ENCODE data around the gene VSTM4. TPM values are rescaled to one million over a fixed set of nuclear protein-coding genes. Genes with fewer than 3 reads are reported as not detected.

VSTM4 gene
- total RNA-seq, 1 donor from 2014 or later: 0.35 TPM

DNA sequence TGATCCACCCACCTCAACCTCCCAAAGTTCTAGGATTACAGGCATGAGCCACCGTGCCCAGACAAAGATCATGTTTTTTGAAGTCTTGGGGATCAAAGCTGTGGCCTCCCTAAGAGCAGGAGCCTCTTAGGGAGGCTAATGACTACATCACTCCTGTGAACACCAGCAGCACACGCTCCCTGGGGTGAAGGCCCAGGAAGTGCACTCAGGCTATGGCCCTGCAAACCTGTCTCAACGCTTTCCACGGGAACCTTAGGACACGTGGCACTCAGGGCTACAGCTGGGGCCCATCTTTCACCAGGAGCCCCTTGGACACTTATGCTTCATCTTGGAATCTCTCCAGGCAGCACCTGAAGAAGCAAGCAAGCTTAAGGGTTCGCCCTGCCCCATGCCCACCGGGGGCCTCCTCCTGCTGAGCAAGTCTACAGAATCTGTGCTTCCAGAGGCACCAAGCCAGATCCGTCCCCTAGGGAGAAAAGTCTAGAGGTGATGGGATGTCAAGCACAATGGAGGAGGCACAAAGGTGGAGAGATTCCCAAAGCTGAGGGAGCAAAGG lies 18.4 kb downstream of the VSTM4 start:
- no peak for DNase-seq (ENCODE audit: extremely low read depth, low read depth, low spot score)

GRCh38 chr10:49094646-49095045 lies 20.7 kb downstream of the VSTM4 start:
- DNase-seq (ENCODE audit: extremely low read depth, low read depth, low spot score): no peak

DNA sequence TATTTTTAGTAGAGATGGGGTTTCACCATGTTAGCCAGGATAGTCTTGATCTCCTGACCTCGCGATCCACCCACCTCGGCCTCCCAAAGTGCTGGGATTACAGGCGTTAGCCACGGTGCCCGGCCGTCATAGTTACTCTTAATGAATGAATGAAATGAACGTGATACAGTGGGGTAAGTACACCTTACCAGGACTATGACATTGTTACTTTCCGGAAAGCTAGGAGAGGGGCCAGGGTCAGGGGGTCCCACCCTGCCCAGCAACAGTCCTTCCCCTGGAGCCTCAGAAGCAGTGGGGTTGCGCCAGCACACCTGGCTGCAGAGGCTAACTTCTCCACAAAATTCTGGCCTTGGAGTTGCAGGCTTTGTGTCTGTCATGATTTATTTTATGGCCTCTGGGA lies 21.4 kb downstream of the VSTM4 start:
- no peak for DNase-seq (ENCODE audit: extremely low read depth, low read depth, low spot score)

GRCh38 chr10:49092477-49092876 lies 22.8 kb downstream of the VSTM4 start:
- no peak for DNase-seq (ENCODE audit: extremely low read depth, low read depth, low spot score)

- no peak for DNase-seq (ENCODE audit: extremely low read depth, low read depth, low spot score)
These were observed 23.7 kb downstream of the VSTM4 start for GRCh38 chr10:49091450-49092210.

DNA sequence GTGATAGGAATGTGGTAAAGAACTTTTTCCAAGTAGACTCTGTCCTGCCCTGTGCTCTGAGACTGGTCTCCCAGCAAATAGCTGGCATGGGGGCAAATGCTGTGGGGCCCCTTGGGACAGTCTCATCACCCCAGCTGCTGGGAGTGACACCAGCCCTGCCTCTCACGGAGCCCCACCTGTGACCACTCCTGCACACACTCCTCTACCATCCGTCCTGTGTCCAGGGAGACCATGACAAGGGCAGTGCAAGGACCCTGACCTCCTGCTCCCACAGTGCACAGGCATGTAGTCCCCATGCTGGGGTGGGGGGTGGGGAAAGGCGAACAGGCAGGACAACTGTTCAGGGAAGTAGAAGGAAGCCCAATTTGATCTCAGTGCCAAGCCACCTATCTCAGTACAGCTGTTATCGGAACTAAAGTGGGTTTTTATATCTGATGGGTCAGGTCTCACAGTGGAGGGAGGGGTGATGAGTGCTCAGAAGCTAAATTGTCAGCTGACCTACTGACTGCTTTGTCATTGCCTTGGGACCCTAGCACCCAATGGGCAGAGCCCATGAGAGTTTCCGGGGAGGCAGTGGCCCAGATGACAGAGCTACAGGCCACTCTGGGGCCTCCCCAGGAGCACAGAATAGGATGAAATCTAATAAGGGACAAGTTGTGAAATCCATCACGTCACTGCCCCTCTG lies 24.5 kb downstream of the VSTM4 start:
- DNase-seq (ENCODE audit: extremely low read depth, low read depth, low spot score): no peak

- no peak for DNase-seq (ENCODE audit: extremely low read depth, low read depth, low spot score)
These were observed 25.1 kb downstream of the VSTM4 start for GRCh38 chr10:49090189-49090575.

- no peak for DNase-seq (ENCODE audit: extremely low read depth, low read depth, low spot score)
These were observed 25.6 kb downstream of the VSTM4 start for GRCh38 chr10:49089557-49090188.

DNA sequence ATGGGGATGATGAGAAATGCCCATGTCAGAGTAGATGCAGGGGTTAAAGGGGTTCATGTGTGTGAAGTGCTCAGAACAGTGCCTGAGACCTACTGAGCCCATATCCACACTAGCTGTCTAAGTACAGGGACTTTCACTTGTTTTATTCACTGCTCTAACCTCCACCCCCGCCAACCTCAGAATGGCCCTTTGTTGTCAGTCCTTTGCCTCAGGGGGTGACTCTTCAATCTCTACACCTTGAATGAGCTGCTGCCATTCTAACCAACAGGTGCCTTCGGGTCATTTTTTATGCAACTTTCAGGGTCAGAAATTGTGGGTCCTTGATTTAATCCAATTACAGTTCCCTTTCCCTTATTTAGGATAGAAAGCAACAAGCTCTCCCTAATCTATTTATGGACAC lies 26.2 kb downstream of the VSTM4 start:
- no peak for DNase-seq (ENCODE audit: extremely low read depth, low read depth, low spot score)

DNA sequence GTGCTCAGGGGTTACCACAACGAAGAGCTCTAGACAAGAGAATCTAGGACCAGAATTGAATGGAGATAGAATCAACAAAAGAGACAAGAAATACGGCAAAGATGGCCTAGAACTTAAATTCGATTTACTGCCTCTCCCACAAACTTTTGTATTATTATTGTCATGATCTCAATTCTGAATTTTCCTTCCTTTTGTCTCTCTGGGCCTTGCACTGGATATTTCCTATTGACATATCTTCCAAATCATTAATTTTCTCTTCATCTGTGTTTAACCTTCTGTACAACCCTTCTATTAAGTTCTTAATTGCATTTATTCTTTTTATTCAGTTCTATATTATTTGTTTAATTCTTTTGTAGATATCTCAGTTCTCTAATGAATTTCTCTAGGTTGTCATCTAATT lies 28.4 kb downstream of the VSTM4 start:
- no peak for DNase-seq (ENCODE audit: extremely low read depth, low read depth, low spot score)

DNA sequence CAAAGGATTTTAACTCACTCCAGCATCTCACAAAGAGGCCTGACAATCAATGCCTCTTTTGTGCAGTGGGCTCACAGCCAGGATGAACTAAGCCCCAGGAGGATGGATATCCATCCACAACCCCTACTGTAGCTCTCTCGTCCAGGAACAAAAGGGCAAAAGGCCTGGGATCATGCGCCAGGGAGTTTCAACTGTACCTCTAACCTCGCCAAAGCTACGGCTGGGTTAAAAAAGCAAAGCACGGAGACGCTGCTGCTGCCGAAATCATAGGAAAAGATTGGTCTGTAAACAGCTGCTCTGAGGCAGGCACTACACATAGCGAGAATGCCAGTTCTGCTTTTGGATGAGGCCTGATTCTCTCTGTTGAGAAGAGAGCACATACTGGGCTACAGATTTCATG lies 32.1 kb downstream of the VSTM4 start:
- no peak for DNase-seq (ENCODE audit: extremely low read depth, low read depth, low spot score)

GRCh38 chr10:49082766-49083165 lies 32.6 kb downstream of the VSTM4 start:
- no peak for DNase-seq (ENCODE audit: extremely low read depth, low read depth, low spot score)

DNA sequence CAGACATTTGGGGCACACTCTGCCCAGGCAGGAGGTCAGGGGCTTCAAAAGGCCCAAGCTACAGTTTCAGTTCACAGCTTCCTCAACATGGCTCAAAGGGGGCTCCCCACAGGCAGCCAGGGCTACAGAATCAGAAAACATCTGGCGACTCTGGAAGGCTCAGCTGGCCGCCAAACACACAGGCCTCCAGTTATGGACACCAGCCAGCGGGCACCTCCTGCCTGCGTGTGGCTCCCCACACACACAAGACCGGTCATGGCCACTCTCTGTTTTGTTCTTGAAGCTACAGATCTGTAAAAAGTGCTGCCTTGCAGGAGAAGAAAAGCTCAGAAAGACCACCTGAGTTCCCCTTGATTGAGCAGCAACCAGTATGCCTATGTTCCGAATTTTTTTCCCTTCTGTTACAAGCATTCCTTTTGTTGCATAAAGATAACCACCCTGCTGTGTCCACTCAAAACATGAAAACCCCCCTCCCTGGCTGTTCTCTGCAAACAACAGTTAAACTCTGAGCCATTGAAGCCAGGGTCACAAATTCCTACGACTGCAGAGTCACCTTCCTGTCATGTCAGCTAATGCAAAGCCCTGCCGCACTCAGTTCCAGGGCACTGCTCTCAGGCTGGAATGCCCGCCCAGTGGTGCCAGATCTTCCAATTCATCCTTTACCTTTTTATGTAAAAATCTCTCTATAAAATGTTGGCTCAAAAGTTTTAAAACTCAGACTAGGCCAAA lies 33.6 kb downstream of the VSTM4 start:
- no peak for DNase-seq (ENCODE audit: extremely low read depth, low read depth, low spot score)

- no peak for DNase-seq (ENCODE audit: extremely low read depth, low read depth, low spot score)
These were observed 34.4 kb downstream of the VSTM4 start for GRCh38 chr10:49080965-49081364.

DNA sequence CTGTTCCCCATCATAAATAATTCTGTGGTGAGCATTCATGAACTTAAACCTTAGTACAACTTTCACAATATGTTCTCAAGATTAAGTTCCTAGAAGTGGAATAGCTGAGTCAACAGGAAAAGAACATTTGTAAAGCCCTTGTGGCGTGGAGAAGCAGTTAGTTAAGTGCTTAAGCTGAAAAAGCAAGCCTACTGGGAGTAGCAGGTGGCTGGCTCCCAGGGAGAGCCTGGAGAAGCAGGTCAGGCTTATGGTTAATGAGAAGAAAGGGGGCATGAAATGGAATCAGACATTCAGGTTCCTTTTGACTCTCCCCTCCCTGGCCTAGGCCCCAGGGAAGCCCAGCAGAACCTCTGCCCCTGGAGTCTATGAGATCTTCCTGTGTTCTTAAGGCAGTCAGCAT lies 35.3 kb downstream of the VSTM4 start:
- DNase-seq (ENCODE audit: extremely low read depth, low read depth, low spot score): no peak

DNA sequence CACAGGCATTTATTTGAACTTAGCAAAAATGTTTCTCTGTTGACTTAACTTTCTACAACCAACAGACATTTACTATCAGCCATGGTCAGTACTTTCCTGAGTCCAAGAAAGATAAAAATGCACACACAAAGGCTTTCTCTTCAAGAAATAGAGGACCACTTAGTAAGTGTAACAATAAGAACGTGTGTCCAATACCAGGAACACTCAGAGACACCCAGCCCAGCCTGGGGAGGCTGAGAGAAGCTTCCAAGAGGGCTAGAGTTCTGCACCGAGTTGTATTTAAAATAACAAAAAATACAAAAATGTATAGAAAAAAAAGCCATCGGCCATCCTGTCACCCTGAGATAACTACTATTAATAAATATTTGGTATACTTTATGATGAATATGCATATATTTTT lies 35.8 kb downstream of the VSTM4 start:
- DNase-seq (ENCODE audit: extremely low read depth, low read depth, low spot score): no peak

DNA sequence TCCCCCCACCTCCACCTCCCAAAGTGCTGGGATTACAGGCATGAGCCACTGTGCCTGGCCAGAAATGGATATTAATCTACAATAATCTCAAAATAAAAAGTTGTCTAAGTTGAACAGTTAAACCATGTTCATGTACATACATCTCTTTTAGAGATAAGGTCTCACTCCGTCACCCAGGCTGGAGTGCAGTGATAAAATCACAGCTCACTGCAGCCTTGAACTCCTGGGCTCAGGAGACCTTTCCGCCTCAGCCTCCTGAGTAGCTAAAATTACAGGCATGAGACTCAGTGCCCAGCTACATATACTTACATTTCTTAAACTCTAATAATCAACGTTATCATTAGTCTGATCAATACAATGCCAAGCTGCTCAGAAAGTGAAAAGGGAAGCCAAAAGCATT lies 36.2 kb downstream of the VSTM4 start:
- DNase-seq (ENCODE audit: extremely low read depth, low read depth, low spot score): no peak

DNA sequence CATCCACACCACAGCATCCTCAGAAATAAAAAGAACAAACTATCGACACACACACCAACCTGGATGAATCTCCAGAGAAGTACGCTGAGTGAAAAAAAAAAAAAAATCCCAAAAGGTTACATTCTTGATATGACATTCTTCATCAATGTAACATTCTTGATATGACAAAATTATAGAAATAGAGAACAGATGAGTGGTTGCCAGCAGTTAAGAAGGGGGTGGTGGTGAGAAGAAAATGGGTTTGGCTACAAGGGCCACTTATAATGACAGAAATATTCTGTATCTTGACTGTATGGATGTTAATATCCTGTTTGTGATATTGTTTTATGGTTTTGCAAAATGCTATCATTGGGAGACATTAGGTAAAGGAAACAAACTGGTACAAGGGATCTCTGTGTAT lies 36.9 kb downstream of the VSTM4 start:
- no peak for DNase-seq (ENCODE audit: extremely low read depth, low read depth, low spot score)

DNA sequence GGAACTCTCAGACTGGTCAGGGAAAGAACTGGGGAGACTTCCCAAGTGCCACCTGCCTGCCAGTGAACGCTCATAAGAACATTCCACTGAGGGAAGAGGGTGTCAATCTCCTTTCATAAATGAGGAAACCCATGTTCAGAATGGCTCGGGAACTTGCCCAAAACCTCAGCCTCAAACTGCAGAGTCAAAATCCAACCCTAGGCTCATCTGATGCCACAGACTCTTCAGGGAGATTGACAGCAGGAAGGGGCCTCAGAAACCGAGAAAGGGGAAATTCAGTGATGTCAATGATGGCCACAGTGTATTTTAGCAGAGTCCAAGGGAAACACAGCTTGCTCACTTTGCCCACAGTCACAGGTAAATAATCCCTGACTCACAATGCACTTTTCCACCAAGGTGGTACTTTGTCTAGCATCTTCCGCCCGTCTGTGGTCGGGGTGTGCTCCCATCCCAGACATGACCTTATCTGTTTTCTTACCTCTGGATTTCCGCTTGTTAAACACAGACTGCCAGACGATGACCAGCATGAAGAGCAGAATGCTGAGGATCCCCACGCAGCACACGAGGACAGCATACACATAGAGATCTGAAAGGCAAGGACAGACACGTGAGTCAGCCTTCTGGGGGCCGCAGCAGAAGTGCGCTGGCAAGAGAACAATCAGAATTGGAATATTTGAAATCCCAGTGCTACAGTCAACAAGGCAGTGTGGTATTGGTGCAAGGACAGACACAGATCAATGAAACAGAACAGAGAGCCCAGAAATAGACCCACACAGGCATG lies 38.4 kb downstream of the VSTM4 start:
- DNase-seq (ENCODE audit: extremely low read depth, low read depth, low spot score): no peak

DNA sequence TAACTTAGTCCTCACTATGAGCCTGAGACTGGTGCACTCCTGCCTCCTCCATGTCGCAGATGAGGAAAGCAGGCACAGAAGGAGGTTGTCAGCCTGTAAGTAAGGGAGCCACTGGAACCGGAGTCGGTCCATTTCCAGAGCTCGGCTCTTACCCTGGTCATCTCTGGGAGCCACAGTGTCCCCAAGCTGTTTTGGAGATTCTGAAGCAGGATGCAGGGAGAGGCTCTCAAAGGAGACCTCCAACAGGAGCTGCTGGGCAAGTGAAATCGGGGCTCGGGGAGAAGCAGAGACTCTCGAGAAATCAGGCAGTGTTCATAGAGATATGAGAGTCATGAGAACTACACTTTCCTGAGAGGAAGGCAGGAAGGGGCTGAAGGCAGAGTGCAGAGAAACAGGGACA lies 39.0 kb downstream of the VSTM4 start:
- DNase-seq (ENCODE audit: extremely low read depth, low read depth, low spot score): no peak

Measured in glomerular endothelial cell (primary cell).